Mammary epithelial cell (primary cell): ENCODE measurements around the gene OR52D1.

Experiments used
- CTCF ChIP-seq, 2 donors: IDR thresholded peaks in 1 of 2; conservative IDR thresholded peaks in 1 of 2; 2 replicates each; pipeline ENCODE4 v1.5.1; 2011 to 2012; ENCODE audit warnings: inconsistent platforms in 2 of 2, low read length in 2 of 2, mild to moderate bottlenecking in 2 of 2, control low read depth in 1 of 2, low read depth in 1 of 2; ENCODE audit not compliant: insufficient read depth in 1 of 2; ENCODE audit errors: extremely low read depth in 1 of 2
- EZH2 ChIP-seq: IDR thresholded peaks from 2 replicates; pipeline ENCODE4 v1.6.1; 2012; ENCODE audit warnings: low read length, inconsistent platforms, borderline replicate concordance

- TF ChIP-seq CTCF (conservative IDR thresholded peaks at IDR 0.05 in 1 of 2, IDR thresholded peaks at IDR 0.05 in 1 of 2; ENCODE audit: extremely low read depth in 1 of 2, insufficient read depth in 1 of 2, low read depth in 1 of 2, low read length in 2 of 2) (no peak), EZH2 (no peak)
Observed at GRCh38 chr11:5507933-5508305, 19.4 kb downstream of the OR52D1 start.
